Measurements from ENCODE around the gene CAB39L. TPM values are rescaled to one million over a fixed set of nuclear protein-coding genes. Genes with fewer than 3 reads are reported as not detected.

The CAB39L gene
- total RNA-seq, 1 experiment from 2014 or later = 6.2 TPM

GRCh38 chr13:49455007-49455398 is 11.1 kb upstream of the CAB39L start:
- no TSS peak for BruUV-seq (replicated peaks)
- intact Hi-C loops (cut with micrococcal nuclease) = no loop called here
- ChIA-PET POLR2A (interaction anchor here (3.7 kb wide), 1 partner anchor 10 kb away, joined by 27 read pairs; the partner anchor contains the start of genes CAB39L and SETDB2), CTCF (no interaction called here)
- Mint-ChIP-seq H3K36me3 (ENCODE audit: insufficient read depth, unreplicated experiment) (peaks cover 11% of the 10 kb centered on the region), H3K27me3 (ENCODE audit: insufficient read depth, unreplicated experiment) (no peaks in the 10 kb centered on the region), H3K27ac (ENCODE audit: low read depth, unreplicated experiment) (no peak overlapping the region), H3K4me1 (ENCODE audit: insufficient read depth, unreplicated experiment) (peaks cover 4% of the 10 kb centered on the region), H3K4me3 (ENCODE audit: unreplicated experiment) (no peak overlapping the region), H3K9me3 (ENCODE audit: unreplicated experiment) (no peaks in the 10 kb centered on the region)
- TF ChIP-seq, protein P1, sequence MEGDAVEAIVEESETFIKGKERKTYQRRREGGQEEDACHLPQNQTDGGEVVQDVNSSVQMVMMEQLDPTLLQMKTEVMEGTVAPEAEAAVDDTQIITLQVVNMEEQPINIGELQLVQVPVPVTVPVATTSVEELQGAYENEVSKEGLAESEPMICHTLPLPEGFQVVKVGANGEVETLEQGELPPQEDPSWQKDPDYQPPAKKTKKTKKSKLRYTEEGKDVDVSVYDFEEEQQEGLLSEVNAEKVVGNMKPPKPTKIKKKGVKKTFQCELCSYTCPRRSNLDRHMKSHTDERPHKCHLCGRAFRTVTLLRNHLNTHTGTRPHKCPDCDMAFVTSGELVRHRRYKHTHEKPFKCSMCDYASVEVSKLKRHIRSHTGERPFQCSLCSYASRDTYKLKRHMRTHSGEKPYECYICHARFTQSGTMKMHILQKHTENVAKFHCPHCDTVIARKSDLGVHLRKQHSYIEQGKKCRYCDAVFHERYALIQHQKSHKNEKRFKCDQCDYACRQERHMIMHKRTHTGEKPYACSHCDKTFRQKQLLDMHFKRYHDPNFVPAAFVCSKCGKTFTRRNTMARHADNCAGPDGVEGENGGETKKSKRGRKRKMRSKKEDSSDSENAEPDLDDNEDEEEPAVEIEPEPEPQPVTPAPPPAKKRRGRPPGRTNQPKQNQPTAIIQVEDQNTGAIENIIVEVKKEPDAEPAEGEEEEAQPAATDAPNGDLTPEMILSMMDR (IDR thresholded peaks at IDR 0.05; ENCODE audit: unreplicated experiment) = no peak
- no peak for DNase-seq (ENCODE audit: unreplicated experiment)

GRCh38 chr13:49454388-49455006 is 10.6 kb upstream of the CAB39L start:
- no peak for DNase-seq (ENCODE audit: unreplicated experiment)
- Mint-ChIP-seq H3K4me3 (ENCODE audit: unreplicated experiment) (no peak overlapping the region), H3K27ac (ENCODE audit: low read depth, unreplicated experiment) (no peak overlapping the region), H3K36me3 (ENCODE audit: insufficient read depth, unreplicated experiment) (peaks cover 11% of the 10 kb centered on the region), H3K9me3 (ENCODE audit: unreplicated experiment) (no peaks in the 10 kb centered on the region), H3K4me1 (ENCODE audit: insufficient read depth, unreplicated experiment) (peaks cover 6% of the 10 kb centered on the region), H3K27me3 (ENCODE audit: insufficient read depth, unreplicated experiment) (no peaks in the 10 kb centered on the region)
- ChIA-PET POLR2A (interaction anchor here (3.7 kb wide), 1 partner anchor 10 kb away, joined by 27 read pairs; the partner anchor contains the start of genes CAB39L and SETDB2), CTCF (interaction anchor here (1.7 kb wide), 1 partner anchor 10 kb away, joined by 5 read pairs; the partner anchor contains the start of gene SETDB2)
- BruUV-seq (replicated peaks) = no TSS peak
- intact Hi-C loops (cut with micrococcal nuclease) = no loop called here
- TF ChIP-seq, protein P1 (IDR thresholded peaks at IDR 0.05; ENCODE audit: unreplicated experiment) = no peak

- no TSS peak for BruUV-seq (replicated peaks)
- no peak overlapping the region for H3K4me3 Mint-ChIP-seq (ENCODE audit: unreplicated experiment)
- no peak overlapping the region for H3K27ac Mint-ChIP-seq (ENCODE audit: low read depth, unreplicated experiment)
- TF ChIP-seq, protein P1 (IDR thresholded peaks at IDR 0.05; ENCODE audit: unreplicated experiment) = no peak
- intact Hi-C loops (cut with micrococcal nuclease) = no loop called here
- H3K4me1 Mint-ChIP-seq (ENCODE audit: insufficient read depth, unreplicated experiment) = peaks cover 6% of the 10 kb centered on the region
- ChIA-PET POLR2A (interaction anchor here (0.6 to 3.7 kb wide), 3 partner anchors 9 to 153 kb away, joined by 3 to 27 read pairs (median 3); partner anchors contain the start of genes CAB39L and SETDB2), CTCF (interaction anchor here (0.8 to 1.7 kb wide), 2 partner anchors 9 to 38 kb away, joined by 3 to 5 read pairs; partner anchors contain the start of gene SETDB2)
- DNase-seq (ENCODE audit: unreplicated experiment) = no peak
- no peaks in the 10 kb centered on the region for H3K27me3 Mint-ChIP-seq (ENCODE audit: insufficient read depth, unreplicated experiment)
- peaks cover 11% of the 10 kb centered on the region for H3K36me3 Mint-ChIP-seq (ENCODE audit: insufficient read depth, unreplicated experiment)
- no peaks in the 10 kb centered on the region for H3K9me3 Mint-ChIP-seq (ENCODE audit: unreplicated experiment)
These were observed 9.6 kb upstream of the CAB39L start for GRCh38 chr13:49453465-49453864.

- ChIA-PET CTCF (interaction anchor here (0.6 to 1.7 kb wide), 5 partner anchors 8 to 212 kb away, joined by 3 to 5 read pairs (median 3); partner anchors contain the start of gene SETDB2), POLR2A (interaction anchor here (0.6 to 3.7 kb wide), 2 partner anchors 8 to 154 kb away, joined by 3 to 27 read pairs; partner anchors contain the start of genes CAB39L and SETDB2)
- Mint-ChIP-seq H3K36me3 (ENCODE audit: insufficient read depth, unreplicated experiment) (peaks cover 11% of the 10 kb centered on the region), H3K27me3 (ENCODE audit: insufficient read depth, unreplicated experiment) (no peaks in the 10 kb centered on the region), H3K4me3 (ENCODE audit: unreplicated experiment) (no peak overlapping the region), H3K4me1 (ENCODE audit: insufficient read depth, unreplicated experiment) (peaks cover 6% of the 10 kb centered on the region), H3K9me3 (ENCODE audit: unreplicated experiment) (no peaks in the 10 kb centered on the region), H3K27ac (ENCODE audit: low read depth, unreplicated experiment) (no peak overlapping the region)
- no TSS peak for BruUV-seq (replicated peaks)
- TF ChIP-seq, protein P1 (IDR thresholded peaks at IDR 0.05; ENCODE audit: unreplicated experiment) = no peak
- DNase-seq (ENCODE audit: unreplicated experiment) = no peak
- intact Hi-C loops (cut with micrococcal nuclease) = no loop called here
These were observed 9.0 kb upstream of the CAB39L start for GRCh38 chr13:49452725-49453457.
